Left renal pelvis (tissue), 4 donors: Measurements from ENCODE around the gene ENO1. TPM values are rescaled to one million over a fixed set of nuclear protein-coding genes. Genes with fewer than 3 reads are reported as not detected.
"Not testable (repeated sequence)": the region's sequence is repeated elsewhere in the genome, so short reads cannot be mapped to it uniquely, and the experiment has no call there.

ENCODE experiments used
- DNase-seq, 4 donors: peaks; one replicate each; pipeline ENCODE4 v3.0.0-alpha.2; 2013; ENCODE audit warnings: low read depth in 4 of 4, low spot score in 3 of 4
- polyA plus RNA-seq, 4 donors: library from polyadenylated mRNA; unstranded; fragments of 120-200 nt; gene quantifications; one replicate each; pipeline ENCODE4 v1.2.1, GENCODE V29; 2013; ENCODE audit not compliant: insufficient read length in 4 of 4

ENO1 gene
- polyA plus RNA-seq, 4 donors, result 306 to 933 (median 877) TPM

DNA sequence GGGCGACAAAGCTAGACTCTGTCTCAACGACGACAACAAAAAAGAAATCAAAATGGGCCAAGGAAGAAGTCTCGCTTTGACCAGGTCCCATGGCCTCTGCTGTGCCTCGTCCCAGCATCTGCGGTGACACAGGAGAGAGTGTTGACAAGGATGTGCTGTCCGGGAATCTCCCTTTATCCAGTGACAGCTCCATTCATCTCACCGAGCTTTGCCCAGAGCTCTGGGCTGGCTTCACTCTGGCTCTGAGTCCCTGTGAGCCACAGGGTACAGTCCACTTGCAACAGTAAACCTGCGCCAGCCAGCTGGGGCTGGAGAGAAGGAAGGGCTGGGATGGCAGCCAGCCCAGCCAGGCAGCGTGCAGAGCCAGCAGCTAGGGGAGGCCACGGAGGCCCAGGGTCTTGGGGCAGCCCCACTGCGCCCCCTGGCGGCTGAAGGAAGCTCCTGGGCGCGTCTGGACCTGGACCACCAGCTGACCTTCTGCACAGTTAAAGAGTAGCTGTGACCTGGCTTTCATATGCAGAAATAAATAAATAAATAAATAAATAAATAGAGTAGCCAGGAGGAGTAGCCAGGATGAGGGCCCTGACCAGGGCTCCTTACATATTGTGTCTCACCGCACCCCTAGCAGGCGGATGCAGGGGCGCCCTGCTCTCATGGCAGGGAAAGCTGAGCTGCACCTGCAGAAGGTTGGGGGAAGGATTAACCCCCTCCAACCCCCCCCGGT lies 29.7 kb downstream of the ENO1 start:
- DNase-seq, result peak; percentile 81 to 90 (median 84)

DNA sequence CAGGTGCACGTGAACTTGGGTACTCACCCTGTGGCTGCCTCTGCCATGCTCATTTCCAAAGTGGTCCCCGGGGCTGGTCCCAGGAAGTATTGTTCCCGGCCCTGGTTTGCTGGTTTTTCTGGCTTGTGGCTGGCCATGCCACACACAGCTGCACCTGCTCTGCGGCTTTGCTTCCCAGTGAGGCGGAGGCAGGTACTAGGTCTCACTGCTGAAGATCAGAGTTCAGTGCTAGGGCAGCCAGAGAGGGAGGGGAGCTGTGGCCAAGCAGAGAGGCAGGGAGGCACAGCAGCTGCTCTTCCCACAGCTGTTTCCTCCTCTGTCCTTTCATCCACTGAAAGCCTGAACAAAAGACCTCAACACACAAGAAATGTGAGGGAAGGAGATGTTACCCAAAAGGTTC lies 30.5 kb downstream of the ENO1 start:
- DNase-seq, result no peak

DNA sequence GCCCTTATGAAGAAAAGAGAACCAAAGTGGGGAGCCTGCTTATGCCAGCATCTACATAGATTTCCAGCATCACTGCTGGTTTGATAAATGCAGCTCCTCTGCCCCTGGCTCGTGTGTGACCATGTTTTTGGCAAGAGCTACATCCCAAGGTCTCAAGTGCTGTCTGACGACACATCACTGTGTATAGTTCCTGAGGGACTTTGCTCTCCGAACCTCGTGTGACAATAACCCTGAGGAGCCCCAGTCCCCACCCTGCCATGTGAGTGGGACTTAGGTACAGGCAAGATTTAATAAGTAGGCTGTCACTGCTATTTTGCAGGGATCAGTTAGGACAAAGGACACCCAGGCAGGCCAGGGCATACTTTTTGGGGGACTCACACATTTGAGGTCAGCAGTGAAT lies 32.2 kb downstream of the ENO1 start:
- DNase-seq, result no peak

DNA sequence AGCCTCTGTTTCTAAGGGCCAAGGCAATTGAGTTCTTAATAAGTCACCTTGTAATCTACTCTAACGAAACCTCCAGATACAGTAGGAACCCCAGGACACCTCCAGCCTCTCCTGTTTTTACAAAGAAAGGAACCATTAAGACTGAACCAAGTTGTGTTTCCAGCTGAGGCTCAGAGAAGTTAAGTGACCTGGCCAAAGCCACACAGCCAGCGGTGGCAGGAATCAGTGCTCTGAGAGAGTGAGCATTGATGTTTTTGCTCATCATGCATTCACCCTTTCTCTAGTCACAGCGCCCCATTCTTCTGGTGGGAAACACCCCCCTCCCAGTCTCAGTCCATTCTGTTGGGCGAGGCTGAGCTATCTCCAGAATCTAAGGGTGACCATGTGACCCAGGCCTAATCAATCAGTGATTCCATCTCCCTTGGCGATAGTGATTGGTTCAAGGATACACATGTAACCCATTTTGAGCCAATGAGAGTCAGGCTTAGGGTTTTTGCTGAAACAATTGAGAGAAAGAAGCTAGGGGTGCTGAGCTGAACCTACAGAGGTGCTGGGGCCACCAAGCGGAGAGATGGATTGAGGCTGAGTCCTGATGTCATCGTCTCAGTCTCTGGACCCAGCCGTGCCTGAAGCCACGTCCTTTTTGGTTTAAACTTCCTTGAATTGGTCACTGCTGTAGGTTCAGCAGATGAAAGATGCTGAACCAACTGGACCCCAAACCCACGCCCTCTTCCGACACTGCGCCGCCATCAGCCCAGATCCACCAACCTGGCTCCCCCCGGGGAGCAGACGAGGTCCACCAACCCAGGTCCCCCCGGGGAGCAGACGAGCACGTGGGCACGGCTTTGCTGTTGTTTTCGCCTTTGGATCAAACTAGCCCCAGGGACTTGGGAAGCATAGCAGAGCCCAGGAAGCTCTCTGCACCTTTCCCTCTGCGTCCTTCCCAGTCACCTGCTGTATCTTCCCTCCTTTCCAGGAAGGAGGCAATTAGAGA lies 33.1 kb downstream of the ENO1 start:
- no peak for DNase-seq

DNA sequence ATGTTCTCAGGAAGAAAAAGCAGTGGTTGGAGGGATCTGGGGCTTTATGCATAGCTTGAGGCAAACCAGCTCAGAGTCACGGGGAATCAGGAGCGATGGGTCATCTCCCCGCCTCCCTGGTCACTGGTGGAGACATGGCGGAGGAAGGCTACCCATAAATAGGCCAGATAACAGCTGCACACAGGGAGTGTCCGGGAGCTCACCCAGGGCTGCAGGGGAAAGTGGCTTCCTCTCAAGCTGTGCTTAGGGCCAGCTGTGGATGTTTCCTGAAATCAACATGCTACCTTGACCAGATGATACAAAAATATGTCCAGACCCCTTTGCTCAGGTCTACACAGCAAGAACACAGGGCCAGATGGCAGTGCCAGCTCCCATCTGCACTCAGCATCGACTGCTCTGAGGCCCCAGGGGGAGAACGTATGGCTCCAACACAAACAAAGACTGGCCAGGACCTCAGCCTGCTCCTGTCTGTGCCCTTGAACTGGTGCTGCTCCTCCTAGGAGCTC lies 33.9 kb downstream of the ENO1 start:
- DNase-seq, result no peak

DNA sequence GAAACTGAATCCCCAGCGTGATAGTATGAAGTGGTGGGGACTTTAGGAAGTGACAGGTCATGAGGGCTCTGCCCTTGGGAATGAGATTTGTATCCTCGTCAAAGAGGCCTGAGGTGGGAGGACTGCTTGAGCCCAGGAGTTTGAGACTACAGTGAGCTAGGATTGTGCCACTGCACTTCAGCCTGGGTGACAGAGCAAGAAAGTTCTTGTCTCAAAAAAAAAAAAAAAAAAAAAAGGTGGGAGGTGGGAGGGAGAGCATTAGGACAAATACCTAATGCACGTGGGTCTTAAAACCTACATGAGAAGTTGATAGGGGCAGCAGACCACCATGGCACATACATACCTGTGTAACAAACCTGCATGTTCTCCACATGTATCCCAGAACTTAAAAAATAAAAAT lies 37.1 kb downstream of the ENO1 start:
- no peak for DNase-seq

DNA sequence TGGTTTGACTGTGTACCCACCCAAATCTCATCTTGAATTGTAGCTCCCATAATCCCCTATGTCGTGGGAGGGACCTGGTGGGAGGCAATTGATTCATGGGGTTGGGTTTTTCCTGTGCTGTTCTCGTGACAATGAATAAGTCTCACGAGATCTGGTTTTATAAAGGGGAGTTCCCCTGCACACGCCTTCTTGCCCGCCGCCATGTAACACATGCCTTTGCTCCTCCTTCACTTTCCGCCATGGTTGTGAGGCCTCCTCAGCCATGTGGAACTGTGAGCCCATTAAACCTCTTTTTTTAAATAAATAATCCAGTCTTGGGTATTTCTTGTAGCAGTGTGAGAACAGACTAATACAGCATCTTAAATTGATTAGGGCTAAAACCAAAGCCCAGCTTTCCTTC lies 38.5 kb downstream of the ENO1 start:
- DNase-seq, result no peak

DNA sequence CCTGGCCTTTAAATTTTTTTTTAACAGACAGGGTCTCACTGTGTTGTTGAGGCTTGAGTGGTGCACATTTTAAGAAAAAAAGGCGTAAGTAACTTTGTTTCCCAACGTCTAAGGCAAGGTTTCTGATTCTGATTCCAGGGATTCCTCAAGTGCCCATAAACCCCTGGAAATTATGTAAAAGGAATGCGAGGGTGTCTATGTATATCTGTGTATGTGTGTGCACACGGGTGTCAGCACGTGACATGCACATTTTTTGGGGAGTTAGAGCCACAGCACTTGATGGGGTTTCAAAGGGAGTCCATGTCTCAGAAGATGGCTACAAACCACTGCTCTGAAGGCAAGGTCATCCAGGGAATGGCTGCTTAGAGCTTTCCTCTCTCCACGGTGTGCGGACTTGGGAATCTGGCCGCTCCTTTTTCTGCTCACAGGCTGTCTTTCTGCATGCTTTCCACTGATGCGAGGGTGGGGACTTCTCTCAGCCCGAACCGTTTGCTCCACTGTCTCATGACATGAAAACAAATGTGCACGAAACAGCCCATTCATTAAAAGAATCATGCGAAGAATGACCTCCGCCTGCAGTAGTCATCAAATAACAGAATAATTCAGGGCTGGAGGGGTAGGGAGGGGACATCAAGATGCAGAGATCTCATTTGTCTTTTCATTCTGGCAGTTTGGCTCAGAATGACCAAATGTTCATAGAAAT lies 42.4 kb downstream of the ENO1 start:
- DNase-seq, result no peak

DNA sequence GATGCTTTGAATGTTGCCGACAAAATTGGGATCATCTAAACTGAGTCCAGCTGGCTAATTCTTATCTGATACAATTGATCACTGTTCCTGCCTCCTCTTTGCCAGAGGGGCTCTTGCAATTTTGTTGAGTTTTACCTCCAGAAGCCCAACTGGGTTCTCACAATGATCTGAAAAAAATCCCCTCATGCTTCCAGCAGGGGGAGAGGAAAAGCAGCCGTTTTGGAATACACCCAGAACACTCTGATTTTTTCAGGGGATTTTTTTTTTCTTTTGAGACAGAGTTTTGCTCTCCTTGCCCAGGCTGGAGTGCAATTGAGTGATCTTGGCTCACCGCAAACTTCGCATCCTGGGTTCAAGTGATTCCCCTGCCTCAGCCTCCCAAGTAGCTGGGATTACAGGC lies 47.1 kb downstream of the ENO1 start:
- DNase-seq, result no peak

DNA sequence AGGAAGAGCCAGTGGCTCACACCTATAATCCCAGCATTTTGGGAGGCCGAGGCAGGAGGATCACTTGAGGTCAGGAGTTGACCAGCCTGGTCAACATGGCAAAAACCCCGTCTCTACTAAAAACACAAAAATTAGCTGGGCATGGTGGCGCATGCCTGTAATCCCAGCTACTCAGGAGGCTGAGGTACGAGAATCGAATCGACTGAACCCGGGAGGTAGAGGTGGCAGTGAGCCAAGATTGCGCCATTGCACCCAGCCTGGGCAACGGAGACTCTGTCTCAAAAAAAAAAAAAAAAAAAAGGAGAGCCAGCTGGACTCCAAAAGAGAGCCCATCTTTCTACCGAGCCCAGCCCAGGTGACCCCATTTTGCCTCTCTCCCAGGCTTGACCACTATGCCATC lies 47.8 kb downstream of the ENO1 start:
- DNase-seq, result not testable (repeated sequence)

DNA sequence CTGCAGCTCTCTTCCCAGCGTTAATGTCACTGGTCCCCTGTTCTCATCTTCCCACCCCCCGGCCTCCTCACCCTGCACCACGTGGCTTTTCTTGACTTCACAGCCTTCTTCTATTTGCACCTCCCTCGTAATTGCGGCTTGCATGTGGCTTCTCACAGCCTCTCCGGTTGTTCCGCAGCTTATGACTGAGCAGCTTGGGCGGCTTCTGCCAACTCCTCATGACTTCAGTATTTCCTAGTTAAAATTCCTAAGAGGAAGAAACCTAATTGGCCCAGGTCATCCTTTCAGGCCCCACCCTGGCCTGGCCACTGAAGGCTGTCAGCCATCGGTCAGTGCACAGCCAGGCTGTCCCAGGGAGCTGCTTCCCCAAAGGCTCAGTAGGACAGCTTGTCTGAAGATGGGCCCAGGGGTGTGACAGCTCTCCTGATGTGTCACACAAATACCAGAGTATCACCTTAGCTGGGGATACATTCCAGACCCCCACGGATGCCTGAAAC lies 52.5 kb downstream of the ENO1 start:
- DNase-seq, result no peak

DNA sequence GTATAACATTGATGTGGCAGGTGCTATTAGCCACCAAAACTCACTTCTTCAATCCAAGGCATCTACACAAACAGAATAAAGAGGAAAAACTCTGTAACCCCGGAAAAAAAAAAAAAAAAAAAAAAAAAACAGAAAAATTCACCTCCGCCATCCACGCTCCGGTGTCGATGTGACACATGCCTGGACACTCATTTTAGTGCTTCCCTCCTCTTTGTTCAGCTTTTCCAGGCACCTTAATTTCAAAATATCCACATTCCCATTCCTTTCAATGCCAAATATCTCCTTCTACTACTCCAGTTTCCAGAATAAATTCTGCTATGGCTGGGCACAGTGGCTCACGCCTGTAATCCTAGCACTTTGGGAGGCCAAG lies 55.2 kb downstream of the ENO1 start:
- DNase-seq, result no peak

DNA sequence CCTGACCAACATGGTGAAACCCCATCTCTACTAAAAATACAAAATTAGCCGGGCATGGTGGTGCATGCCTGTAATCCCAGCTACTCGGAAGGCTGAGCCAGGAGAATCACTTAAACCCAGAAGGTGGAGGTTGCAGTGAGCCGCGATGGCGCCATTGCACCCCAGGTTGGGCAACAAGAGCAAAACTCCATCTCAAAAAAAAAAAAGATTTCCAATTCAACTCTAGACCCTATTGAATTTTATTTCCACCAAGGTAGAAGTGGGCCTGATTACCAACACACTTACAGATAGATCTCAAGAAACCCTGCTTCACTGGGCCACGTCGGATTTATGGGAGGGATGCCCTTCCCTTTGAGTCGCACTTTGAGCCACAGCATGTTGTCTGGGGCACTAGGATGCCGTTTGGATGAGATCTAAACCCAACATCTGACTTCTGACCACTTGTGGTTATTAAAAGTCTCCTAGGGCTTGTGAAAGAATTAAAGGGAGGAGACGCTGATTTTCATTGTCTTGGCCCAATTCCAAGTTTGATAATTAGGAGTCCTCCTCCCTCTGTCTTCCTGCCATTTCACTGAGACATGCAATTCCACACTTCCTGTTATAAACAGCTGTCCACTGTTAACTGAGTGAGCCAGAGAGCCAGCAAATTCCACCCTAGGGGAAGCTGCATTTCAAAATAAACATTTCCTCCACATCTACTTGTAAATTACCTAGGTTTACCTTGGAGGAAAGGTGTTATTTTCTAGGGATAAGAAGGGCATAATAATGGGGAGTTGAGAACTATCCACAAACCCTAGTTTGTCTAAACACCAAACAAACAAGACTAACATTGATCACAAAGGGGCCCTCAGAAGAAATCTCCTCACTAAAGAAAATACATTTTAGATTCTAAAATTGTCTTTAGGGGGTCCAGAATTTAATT lies 55.9 kb downstream of the ENO1 start:
- peak in 3 of 4 donors; percentile 74 to 75 (median 75) for DNase-seq

DNA sequence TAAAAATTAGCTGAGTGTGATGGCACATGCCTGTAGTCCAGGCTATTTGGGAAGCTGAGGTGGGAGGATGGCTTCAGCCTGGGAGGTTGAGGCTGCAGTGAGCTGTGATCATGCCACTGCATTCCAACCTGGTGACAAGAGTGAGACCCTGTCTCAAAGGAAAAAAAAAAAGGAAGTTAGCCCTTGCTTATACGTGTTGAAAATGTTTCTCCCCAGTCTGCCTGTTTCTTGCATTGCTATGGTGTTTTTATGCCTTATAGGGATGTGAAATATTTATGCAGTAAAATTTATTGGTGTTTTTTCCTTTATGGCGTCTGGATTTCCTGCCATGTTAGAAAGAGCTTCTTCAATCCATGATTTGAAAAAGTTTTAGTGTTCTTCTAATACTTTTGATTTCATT lies 57.4 kb downstream of the ENO1 start:
- DNase-seq, result no peak

DNA sequence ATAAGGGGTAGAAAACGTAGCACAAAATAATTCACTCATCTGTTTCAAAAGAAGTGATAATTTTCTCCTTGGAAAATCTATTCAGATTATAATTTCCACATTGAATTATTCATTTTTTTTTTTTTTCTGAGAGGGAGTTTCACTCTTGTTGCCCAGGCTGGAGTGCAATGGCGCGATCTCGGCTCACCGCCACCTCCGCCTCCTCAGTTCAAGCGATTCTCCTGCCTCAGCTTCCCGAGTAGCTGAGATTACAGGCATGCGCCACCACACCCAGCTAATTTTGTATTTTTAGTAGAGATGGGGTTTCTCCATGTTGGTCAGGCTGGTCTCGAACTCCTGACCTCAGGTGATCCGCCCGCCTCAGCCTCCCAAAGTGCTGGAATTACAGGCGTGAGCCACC lies 59.7 kb downstream of the ENO1 start:
- not testable (repeated sequence) for DNase-seq

DNA sequence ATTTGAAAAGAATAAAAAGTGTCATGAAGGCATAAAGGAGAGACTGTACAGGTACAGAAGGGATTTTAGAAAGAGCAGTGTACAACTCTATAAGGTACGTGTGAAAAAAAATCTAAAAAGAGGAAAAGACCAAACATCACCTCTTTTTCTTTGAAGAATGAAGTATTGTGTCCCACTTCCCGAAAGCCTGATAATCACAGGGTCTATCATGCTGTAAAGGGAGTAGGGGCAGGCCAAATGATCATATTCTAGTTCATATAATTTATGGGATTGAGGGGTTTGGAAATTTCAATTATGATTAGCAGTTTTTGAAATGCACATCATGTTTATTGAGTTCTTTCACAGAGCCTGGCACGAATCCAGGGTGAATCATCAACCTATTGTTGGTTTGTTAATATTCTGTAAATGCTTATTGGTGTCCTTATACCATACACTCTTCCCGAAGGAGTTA lies 60.1 kb downstream of the ENO1 start:
- no peak for DNase-seq

DNA sequence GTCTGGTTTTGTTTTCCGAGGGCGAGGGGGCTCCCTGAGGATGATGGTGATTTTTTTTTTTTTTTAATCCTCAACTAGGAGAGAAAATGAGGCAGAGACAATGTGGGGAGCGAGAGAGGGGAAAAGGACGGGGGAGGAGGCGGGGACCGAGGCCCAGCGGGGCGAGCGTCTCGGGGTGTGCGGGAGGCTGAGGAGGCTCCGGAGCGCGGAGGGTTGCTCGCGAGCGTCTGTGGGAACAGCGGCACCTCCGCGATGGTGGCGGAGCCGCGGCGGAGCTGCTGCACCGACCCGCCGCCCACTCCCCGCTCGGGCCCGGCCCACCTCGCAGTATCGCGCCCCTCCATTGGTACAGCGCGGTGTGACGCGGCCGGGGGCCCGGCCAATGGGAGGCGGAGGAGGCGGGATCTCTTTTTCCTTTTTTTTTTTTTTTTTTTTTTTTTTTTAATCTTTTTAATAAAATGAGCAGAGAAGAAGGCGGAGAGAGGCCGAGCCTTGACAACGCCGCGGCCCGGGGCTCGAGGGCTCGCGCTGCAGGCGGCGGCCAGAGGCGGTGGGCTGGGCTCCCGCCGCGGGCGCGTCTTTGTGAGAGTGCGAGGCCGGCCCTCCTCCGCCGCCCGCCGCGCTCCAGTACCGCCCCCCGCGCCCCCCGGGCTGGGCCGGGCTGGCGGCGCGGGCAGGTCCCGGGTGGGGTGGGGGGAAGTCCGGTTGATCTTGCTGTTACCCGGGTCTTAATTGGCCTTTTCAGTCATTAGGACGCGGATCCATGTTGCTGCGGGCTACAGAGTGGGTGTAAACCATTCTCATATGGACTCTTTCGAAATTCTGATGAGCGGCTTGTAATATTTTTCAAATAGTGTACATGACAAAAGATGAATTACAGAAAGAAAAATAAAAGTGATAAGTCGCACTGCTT lies 60.8 kb downstream of the ENO1 start, which contains the start of gene RERE:
Gene RERE, minus strand, starts transcription at position 229 of the 913 bp plus-strand sequence.
- peak; percentile 78 to 93 (median 84) for DNase-seq

DNA sequence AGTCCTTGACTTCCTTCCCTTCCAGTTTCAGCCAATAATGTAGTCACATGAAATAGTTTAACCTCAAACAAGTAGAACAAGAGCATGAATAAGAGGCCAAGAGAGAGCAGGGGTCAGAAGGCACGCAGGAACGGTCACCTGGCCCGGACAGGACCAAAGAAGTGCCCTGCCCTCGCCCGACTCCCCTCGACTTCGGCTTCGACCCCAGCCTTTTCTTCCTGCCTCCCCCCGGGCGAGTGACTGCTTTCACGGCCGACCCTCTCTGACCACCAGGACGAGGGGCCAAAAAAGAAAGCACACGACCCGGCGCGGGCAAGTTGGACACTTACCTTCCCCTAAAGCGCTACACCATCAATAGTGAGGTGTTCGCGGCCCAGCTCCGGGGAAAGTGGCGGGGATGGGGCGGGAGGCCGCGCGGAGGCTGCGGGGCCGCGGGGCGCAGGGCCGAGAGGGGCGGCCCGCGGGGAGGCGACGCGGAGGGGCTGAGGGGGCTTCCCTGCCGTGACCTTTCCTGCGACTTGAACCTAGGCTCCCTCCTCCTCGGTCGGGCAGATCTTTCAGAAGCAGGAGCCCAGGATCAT lies 61.6 kb downstream of the ENO1 start:
- DNase-seq, result no peak
